ENCODE data around the gene IMMP2L. TPM values are rescaled to one million over a fixed set of nuclear protein-coding genes. Genes with fewer than 3 reads are reported as not detected.
"Not testable (repeated sequence)": the region's sequence is repeated elsewhere in the genome, so short reads cannot be mapped to it uniquely, and the experiment has no call there.

The IMMP2L gene
- 42.4 and 226 TPM in 2 replicates for total RNA-seq (2014; rRNA removed; shearing (Covaris generic); ENCODE audit: low replicate concordance)

DNA sequence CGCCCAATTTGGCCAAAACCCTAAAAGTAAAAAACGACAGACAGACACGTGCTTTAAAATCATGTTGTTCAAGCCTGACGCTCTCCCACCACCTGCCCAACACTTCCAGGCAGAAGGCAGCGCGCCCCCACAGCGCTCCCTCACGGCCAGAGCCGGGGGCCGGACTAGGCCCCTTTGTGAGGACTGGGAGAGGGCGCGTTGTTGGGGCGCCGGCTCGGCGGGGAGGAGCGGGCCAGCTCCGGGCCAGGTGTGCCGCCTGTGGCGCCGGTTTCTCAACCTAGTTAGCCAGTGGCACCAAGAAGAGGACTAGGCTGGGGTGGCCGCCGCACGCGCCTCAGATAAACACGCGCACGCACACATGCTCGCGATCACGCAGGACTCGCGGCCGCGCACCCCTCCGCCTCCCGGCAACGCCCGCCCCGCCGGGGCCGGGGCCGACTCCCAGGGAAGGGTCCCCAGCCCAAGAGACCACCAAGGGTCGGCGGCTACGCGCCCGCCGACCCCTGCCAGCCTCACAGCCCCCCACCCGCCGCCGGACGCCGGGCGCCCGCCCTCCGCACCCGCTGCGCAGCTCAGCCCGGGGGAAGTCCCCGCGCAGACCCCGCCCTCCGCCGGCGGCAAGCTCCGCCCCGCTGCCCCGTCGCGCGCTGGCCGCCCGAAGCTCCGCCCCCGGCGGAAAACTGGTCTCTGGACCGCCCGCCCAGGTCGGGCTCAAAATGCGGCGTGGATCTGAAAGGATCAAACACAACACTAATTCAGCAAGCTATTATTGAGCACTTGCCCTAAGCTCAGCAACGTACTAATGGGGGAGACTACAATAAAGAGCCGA lies at the start of gene IMMP2L:
Gene IMMP2L, minus strand, starts transcription at position 589 of the 829 bp plus-strand sequence.
- in situ Hi-C loops (cut with HindIII; ENCODE audit: low pct_unique_long_range_greater_than_20kb, low sequenced_read_pairs): no loop called here
- DNase-seq (ENCODE audit: low read depth): peak; percentile 78

DNA sequence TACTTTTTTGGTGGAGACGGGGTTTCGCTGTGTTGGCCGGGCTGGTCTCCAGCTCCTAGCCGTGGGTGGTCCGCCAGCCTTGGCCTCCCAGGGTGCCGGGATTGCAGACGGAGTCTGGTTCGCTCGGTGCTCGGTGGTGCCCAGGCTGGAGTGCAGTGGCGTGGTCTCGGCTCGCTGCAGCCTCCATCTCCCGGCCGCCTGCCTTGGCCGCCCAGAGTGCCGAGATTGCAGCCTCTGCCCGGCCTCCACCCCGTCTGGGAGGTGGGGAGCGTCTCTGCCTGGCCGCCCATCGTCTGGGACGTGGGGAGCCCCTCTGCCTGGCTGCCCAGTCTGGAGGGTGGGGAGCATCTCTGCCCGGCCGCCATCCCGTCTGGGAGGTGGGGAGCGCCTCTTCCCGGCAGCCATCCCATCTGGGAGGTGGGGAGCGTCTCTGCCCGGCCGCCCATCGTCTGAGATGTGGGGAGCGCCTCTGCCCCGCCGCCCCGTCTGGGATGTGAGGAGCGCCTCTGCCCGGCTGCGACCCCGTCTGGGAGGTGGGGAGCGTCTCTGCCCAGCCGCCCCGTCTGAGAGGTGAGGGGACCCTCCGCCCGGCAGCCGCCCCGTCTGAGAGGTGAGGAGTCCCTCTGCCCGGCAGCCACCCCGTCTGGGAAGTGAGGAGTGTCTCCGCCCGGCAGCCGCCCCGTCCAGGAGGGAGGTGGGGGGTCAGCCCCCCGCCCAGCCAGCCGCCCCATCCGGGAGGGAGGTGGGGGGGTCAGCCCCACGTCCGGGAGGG lies 47.4 kb upstream of the IMMP2L start:
- in situ Hi-C loops (cut with HindIII; ENCODE audit: low pct_unique_long_range_greater_than_20kb, low sequenced_read_pairs); DNase-seq (ENCODE audit: low read depth): not testable (repeated sequence)

DNA sequence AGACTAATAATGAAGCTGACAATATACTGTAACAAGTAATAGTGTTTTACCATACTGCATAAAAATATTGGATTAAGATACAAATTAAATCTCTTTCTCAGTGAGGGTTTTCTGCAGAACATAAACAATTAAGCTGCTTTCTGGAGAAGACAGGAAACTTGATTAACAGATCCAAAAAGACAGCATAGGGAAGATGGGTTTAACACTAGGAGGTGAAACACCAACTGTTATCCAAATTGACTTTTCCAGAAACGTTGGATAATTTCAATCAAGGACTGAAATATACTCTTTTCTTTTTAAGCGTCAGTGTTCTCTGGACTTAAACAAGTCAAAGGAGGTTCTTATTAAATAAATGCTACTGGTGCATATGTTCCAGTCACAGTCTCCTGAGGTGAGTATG lies 45.3 kb upstream of the IMMP2L start:
- in situ Hi-C loops (cut with HindIII; ENCODE audit: low pct_unique_long_range_greater_than_20kb, low sequenced_read_pairs): no loop called here
- no peak for DNase-seq (ENCODE audit: low read depth)

DNA sequence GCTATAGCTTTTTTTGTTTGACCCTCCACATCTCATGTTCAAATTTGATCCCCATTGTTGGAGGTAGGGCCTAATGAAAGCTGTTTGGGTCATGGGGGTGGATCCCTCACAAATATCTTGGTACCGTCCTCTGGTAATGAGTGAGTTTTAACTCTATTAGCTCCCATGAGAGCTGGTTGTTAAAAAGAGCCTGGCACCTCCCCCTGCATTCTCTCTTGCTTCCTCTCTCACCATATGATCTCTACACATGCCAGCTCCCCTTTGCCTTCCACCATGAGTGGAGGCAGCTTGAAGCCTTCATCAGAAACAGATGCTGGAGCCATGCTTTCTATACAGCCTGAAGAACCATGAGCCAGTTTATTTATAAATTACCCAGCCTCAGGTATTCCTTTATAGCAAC lies 43.0 kb upstream of the IMMP2L start:
- in situ Hi-C loops (cut with HindIII; ENCODE audit: low pct_unique_long_range_greater_than_20kb, low sequenced_read_pairs): no loop called here
- DNase-seq (ENCODE audit: low read depth): no peak

DNA sequence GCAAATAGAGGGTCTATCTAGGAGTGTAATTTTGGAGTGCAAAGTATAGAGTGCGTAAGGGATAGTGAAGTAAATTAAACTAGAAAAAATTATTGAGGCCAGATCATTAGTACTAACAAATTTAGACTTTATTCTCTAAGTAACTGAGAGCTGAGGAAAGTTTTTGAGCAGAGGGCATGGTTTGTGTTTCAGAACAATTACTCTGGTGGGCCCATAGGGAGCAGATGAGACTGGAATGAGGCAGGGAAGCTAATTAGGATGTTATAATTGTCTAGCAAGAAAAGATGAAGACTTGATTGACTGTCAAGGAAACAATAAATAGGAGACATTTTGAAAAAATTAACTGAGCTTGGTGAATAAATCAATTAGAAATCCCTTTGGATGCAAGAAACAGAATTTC lies 37.8 kb upstream of the IMMP2L start:
- DNase-seq (ENCODE audit: low read depth): no peak

DNA sequence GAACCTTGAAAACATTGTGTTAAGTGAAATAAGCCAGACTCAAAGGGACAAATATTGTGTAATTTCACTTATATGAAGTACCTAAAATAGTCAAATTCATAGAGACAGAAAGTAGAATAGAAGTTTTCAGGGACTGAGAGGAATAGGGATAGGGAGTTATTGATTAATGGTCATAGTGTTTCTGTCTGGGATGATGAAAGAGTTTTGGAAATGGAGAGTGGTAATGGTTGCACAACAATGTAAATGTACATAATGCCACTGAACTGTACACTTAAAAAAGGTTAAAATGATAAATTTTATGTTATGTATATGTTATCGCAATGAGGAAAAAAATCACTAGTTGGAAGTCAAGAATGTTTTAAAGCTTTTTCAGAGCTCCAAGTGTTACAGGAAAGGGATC lies 33.5 kb upstream of the IMMP2L start:
- in situ Hi-C loops (cut with HindIII; ENCODE audit: low pct_unique_long_range_greater_than_20kb, low sequenced_read_pairs): no loop called here
- DNase-seq (ENCODE audit: low read depth): no peak

More for the DNA sequence above, 37.8 kb upstream of the IMMP2L start:
- in situ Hi-C loops (cut with HindIII; ENCODE audit: low pct_unique_long_range_greater_than_20kb, low sequenced_read_pairs): no loop called here

DNA sequence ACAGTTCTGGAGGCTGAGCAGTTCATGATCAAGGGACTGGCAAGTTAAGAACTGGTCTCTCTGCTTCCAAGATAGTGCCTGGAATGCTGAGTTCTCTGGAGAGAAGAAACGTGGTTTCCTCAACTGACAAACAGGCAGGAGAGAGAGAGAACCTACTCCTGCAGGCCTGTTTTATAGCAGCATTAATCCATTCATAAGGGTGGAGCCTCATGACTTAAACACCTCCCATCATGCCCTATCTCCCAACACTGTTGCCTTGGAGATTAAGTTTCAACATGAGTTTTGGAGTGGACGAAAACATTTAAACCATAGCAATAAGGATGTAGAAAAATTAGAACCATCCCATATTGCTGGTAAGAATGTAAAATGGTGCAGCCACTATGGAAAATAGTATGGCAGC lies 32.3 kb upstream of the IMMP2L start:
- in situ Hi-C loops (cut with HindIII; ENCODE audit: low pct_unique_long_range_greater_than_20kb, low sequenced_read_pairs): no loop called here
- DNase-seq (ENCODE audit: low read depth): no peak

DNA sequence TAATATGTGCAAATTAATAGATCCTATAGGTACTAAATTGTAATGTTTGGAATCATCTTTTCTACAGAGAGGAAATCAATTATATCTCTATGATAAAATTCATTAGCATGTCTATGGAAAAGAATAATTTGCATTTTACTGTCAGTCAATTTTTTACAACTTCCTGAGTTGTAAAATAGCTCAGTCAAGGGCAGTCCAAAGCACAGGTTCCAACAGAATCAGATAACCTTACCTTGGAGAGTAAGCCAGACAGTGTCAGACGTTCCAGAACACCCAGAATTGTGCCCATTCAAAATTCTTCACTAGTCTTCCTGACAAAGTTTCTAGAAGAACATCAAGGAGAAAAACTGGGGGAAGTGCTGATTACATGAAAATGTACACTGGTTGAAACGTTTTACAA lies 31.1 kb upstream of the IMMP2L start:
- in situ Hi-C loops (cut with HindIII; ENCODE audit: low pct_unique_long_range_greater_than_20kb, low sequenced_read_pairs): no loop called here
- no peak for DNase-seq (ENCODE audit: low read depth)

DNA sequence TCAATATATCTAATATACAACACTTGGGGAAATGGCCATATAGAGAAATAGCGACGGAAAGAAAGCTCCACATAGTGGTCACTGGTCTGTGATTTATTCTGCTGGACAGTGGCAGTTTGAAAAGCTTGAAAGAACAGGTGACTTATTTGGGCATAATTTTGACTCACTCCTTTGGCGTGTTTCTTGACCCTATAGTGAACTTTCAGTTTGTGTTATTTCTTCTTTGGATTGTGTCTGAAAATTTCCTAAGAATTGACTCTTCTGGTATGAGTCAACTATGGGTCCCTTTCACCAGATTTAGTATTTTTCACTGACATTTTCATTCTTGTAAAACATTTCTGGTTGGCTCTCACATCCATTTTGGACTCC lies 25.8 kb upstream of the IMMP2L start:
- in situ Hi-C loops (cut with HindIII; ENCODE audit: low pct_unique_long_range_greater_than_20kb, low sequenced_read_pairs): no loop called here

DNA sequence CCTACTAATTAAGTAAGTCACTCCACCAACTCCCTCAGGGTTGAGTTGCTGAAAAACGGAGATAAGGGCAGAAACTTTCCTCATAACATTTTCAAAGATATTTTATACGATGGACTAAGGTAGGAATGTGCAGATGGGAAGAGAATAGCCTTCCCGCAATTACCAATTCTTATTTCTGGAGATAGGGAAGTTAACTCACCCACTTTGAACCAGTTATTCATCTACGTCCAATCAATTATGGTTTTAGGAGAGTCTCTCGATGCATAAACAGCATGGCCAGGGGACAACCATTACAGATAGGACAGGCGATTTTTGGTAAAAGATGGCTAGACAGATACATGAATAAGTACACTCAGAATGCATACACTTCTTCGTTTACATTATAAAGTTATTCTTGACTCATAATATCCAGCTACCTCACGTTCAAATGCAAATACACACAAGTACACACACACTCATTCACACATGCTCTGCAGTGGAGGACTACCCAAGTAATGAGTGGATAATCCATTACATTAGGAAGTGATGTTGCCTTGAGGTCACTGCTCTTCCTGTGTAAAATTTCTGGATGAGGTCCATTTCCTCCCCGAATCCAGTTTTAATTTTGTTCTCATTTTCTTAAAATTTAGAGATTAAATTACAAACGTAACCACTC lies 25.2 kb upstream of the IMMP2L start:
- in situ Hi-C loops (cut with HindIII; ENCODE audit: low pct_unique_long_range_greater_than_20kb, low sequenced_read_pairs): no loop called here
- DNase-seq (ENCODE audit: low read depth): no peak

More for the DNA sequence above, 25.8 kb upstream of the IMMP2L start:
- peak; percentile 15 for DNase-seq (ENCODE audit: low read depth)

DNA sequence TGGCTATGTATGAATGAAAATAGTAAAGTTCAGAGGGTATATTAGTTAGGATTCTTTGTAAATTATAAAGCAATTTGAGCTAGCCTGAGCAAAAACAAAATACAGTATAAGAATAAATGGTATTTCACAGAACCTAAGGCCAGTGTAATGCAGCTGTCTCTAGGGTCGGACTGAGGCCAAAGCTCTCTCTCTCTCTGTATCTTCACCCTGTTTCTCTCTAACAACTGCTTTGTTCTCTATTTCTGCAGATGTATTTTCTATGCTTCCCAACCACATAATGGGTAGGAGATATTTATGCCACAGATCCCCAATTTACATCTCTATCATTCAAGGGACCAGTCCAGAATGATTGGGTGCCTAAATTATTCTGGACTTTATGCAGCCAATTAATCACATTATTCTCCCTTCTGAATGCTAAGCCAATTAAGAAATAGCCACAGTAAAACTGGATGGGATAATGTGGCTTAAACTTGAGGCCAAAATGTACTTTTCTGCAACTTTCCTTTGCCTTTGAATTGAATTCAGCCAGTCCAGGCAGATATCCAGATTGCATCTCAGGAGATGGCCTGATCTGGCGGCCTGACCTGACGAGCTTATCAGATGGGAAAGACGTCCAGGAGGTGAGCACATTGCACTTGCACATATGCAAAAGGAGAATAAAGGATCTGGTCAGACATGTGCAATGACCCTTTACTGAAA lies 24.6 kb upstream of the IMMP2L start:
- no peak for DNase-seq (ENCODE audit: low read depth)

DNA sequence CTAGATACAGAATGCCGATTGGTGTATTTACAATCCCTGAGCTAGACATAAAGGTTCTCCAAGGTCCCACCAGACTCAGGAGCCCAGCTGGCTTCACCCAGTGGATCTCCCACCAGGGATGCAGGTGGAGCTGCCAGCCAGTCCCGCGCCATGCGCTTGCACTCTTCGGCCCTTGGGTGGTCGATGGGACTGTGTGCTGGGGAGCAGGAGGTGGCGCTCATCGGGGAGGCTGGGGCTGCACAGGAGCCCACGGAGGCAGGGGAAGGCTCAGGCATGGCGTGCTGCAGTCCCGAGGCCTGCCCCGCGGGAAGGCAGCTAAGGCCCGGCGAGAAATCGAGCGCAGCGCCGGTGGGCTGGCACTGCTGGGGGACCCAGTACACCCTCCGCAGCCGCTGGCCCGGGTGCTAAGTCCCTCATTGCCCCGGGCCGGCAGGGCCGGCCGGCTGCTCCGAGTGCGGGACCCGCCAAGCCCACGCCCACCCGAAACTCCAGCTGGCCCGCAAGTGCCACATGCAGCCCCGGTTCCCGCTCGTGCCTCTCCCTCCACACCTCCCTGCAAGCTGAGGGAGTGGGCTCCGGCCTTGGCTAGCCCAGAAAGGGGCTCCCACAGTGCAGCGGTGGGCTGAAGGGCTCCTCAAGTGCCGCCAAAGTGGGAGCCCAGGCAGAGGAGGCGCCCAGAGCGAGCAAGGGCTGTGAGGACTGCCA lies 19.6 kb upstream of the IMMP2L start:
- DNase-seq (ENCODE audit: low read depth); in situ Hi-C loops (cut with HindIII; ENCODE audit: low pct_unique_long_range_greater_than_20kb, low sequenced_read_pairs): not testable (repeated sequence)

More for the DNA sequence above, 24.6 kb upstream of the IMMP2L start:
- in situ Hi-C loops (cut with HindIII; ENCODE audit: low pct_unique_long_range_greater_than_20kb, low sequenced_read_pairs): no loop called here

DNA sequence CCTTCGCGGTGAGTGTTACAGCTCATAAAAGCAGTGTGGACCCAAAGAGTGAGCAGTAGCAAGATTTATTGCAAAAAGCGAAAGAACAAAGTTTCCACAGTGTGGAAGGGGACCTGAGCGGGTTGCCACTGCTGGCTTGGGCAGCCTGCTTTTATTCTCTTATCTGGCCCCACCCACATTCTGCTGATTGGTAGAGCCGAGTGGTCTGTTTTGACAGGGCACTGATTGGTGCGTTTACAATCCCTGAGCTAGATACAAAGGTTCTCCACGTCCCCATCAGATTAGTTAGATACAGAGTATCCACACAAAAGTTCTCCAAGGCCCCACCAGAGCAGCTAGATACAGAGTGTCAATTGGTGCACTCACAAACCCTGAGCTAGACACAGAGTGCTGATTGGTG lies 18.9 kb upstream of the IMMP2L start:
- DNase-seq (ENCODE audit: low read depth); in situ Hi-C loops (cut with HindIII; ENCODE audit: low pct_unique_long_range_greater_than_20kb, low sequenced_read_pairs): not testable (repeated sequence)

DNA sequence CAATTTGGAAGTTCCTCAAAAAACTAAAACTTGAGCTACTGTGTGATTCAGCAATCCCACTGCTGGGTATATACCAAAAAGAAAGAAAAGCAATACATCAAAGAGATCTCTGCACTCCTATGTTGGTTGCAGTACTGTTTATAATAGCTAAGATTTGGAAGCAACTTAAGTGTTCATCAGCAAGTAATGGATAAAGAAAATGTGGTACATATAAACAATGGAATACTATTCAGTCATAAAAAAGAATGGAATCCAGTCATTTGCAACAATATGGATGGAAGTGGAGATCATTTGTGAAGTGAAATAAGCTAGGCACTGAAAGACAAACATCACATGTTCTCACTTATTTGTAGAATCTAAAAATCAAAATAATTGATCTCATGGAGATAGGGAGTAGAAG lies 16.5 kb upstream of the IMMP2L start:
- no peak for DNase-seq (ENCODE audit: low read depth)
- in situ Hi-C loops (cut with HindIII; ENCODE audit: low pct_unique_long_range_greater_than_20kb, low sequenced_read_pairs): no loop called here

DNA sequence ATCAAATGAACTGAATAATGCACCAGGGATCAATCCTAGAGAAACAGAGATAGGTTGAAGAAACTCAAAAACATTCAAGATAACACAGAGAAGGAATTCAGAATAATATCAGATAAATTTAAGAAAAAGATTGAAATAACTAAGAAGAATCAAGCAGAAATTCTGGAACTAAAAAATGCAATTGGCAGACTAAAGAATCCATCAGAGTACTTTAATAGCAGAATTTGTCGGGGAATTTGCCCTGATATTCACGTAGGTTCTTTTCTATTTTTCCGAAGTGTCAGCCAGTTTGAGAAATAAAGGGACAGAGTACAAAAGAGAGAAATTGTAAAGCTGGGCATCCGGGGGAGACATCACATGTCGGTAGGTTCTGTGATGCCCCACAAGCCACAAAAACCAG lies 9.4 kb upstream of the IMMP2L start:
- no peak for DNase-seq (ENCODE audit: low read depth)
- in situ Hi-C loops (cut with HindIII; ENCODE audit: low pct_unique_long_range_greater_than_20kb, low sequenced_read_pairs): no loop called here

DNA sequence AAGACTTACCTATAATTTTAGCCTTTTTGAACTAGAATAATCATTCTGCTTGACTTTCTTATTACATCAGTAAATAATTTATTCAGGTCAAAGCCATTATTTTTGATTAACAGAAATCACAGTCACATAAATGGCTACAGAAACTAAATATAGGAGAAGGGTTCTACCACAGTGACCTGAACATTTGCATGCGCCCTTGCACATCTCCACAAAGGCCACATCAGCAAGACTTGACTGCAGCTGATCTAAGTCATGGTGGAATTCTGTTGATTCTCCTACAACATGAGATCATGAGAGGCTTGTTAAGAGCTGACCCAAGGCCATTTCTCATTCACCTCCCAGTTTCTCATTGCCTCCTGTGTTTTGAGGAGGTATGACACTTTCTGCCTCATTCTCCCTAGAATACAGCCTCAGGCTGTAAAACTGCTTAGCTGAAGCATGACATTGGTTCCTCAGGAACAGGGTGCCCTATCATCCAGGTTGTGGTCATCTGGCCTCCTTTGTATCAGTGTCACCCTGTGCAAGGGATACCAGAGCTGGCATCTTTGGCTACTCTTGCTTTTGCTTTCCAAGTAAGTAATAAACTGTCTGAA lies 6.7 kb upstream of the IMMP2L start:
- DNase-seq (ENCODE audit: low read depth): no peak
- in situ Hi-C loops (cut with HindIII; ENCODE audit: low pct_unique_long_range_greater_than_20kb, low sequenced_read_pairs): no loop called here

DNA sequence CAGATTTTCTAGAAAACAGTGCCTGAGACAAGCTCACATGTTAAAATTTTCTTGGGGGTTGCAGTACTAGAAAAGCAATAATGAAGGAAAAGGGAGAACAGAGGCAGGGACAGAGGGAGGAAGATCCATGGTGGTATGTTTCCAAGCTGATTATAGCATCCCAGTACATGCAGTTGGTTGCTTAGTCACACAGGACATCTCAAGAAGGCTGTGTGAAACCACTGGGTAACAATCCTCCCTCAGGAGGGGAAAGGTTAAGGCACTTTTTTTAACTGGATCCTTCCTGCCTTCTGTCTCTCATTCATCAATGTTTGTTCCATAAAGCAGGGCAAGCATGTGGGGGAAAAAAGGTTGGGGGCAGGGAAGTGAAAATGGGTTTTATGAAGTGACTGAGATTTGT lies 6.1 kb upstream of the IMMP2L start:
- in situ Hi-C loops (cut with HindIII; ENCODE audit: low pct_unique_long_range_greater_than_20kb, low sequenced_read_pairs): no loop called here

More for the DNA sequence above, 6.1 kb upstream of the IMMP2L start:
- no peak for DNase-seq (ENCODE audit: low read depth)
